SK-N-SH (cell line): Measurements from ENCODE around the gene JAML. TPM values are rescaled to one million over a fixed set of nuclear protein-coding genes. Genes with fewer than 3 reads are reported as not detected.

Source experiments
- CTCF ChIA-PET: fragments of 300-600, 350-600 bp; formaldehyde crosslinking; extraction: SDS; loops from one replicate; lab custom pipeline; 2021; lab: Yijun Ruan, JAX
- POLR2A ChIA-PET: fragments of 350-600 bp; sonication (Branson Sonifier 250); formaldehyde crosslinking; extraction: SDS; loops from one replicate; lab custom pipeline; 2020; ENCODE audit warnings: antibody characterized with exemption, inconsistent platforms; lab: Yijun Ruan, JAX
- DNase-seq: peaks from one replicate; pipeline ENCODE4 v3.0.0; 2012
- H2AFZ ChIP-seq: fragments of 200-600 bp; sonication (generic); 2 replicates; pipeline ENCODE4 v1.8.1; 2016; ENCODE audit warnings: antibody characterized with exemption, mild to moderate bottlenecking, low read depth
- H3F3A ChIP-seq: fragments of 200-600 bp; sonication (generic); replicated peaks from 2 replicates; pipeline ENCODE3; 2016; ENCODE audit warnings: antibody characterized with exemption, mild to moderate bottlenecking; ENCODE audit not compliant: insufficient read depth
- H3K27ac ChIP-seq, 2 experiments: fragments of 200-500 bp in 1 of 2; fragments of 200-600 bp in 1 of 2; sonication (Bioruptor generic) in 1 of 2; sonication (generic), shearing (Covaris generic) in 1 of 2; 2 replicates each; pipeline versions ENCODE4 v1.5.1 to v1.6.1; 2014 to 2016; ENCODE audit warnings: low read depth in 2 of 2, inconsistent platforms in 1 of 2, low read length in 1 of 2, mild to moderate bottlenecking in 1 of 2, mixed read lengths in 1 of 2
- H3K27me3 ChIP-seq: fragments of 200-600 bp; sonication (generic), shearing (Covaris generic); 2 replicates; pipeline ENCODE4 v1.6.1; 2016; ENCODE audit warnings: mixed run types; ENCODE audit not compliant: insufficient read depth
- H3K36me3 ChIP-seq, 2 experiments: fragments of 200-500 bp in 1 of 2; fragments of 200-600 bp in 1 of 2; sonication (Bioruptor generic) in 1 of 2; sonication (generic) in 1 of 2; replicated peaks in 1 of 2; 2 replicates each; pipeline versions ENCODE3 to v1.5.1; 2014 to 2016; ENCODE audit warnings: low read length in 1 of 2, mild to moderate bottlenecking in 1 of 2; ENCODE audit not compliant: insufficient read depth in 2 of 2, control insufficient read depth in 1 of 2
- H3K4me1 ChIP-seq, 2 experiments: fragments of 200-500 bp in 1 of 2; fragments of 200-600 bp in 1 of 2; sonication (Bioruptor generic) in 1 of 2; sonication (generic), shearing (Covaris generic) in 1 of 2; 2 replicates each; pipeline versions ENCODE4 v1.5.1 to v1.6.1; 2014 to 2016; ENCODE audit warnings: low read depth in 1 of 2, low read length in 1 of 2, mixed run types in 1 of 2; ENCODE audit not compliant: insufficient read depth in 2 of 2, control insufficient read depth in 1 of 2
- H3K4me2 ChIP-seq: fragments of 200-600 bp; sonication (generic), shearing (Covaris generic); 2 replicates; pipeline ENCODE4 v1.6.1; 2017; ENCODE audit warnings: mixed run types
- H3K4me3 ChIP-seq, 2 experiments: fragments of 200-500 bp in 1 of 2; fragments of 200-600 bp in 1 of 2; sonication (Bioruptor generic) in 1 of 2; sonication (generic), shearing (Covaris generic) in 1 of 2; 2 replicates each; pipeline versions ENCODE4 v1.5.1 to v1.8.1; 2014 to 2016; ENCODE audit warnings: low read depth in 2 of 2, inconsistent platforms in 1 of 2, low read length in 1 of 2, mild to moderate bottlenecking in 1 of 2, mixed read lengths in 1 of 2, moderate library complexity in 1 of 2
- H3K79me2 ChIP-seq: fragments of 200-600 bp; sonication (generic); 2 replicates; pipeline ENCODE4 v1.8.1; 2017; ENCODE audit warnings: mild to moderate bottlenecking; ENCODE audit not compliant: insufficient read depth
- H3K9ac ChIP-seq: fragments of 200-600 bp; sonication (generic); 2 replicates; pipeline ENCODE4 v1.6.1; 2017; ENCODE audit warnings: mixed run types
- H3K9me2 ChIP-seq: fragments of 200-600 bp; sonication (generic); 2 replicates; pipeline ENCODE4 v1.6.1; 2017; ENCODE audit warnings: mixed run types
- H3K9me3 ChIP-seq: fragments of 200-600 bp; sonication (generic); 2 replicates; pipeline ENCODE4 v1.6.1; 2017; ENCODE audit warnings: mixed run types, mild to moderate bottlenecking, moderate library complexity
- H4K20me1 ChIP-seq: fragments of 200-600 bp; sonication (generic); 2 replicates; pipeline ENCODE4 v1.6.1; 2017; ENCODE audit warnings: mild to moderate bottlenecking, mixed run types; ENCODE audit not compliant: insufficient read depth
- CTCF ChIP-seq: fragments of 200-600 bp; sonication (generic); IDR thresholded peaks from 2 replicates; pipeline ENCODE4 v1.6.1; 2017; ENCODE audit warnings: antibody characterized with exemption, mild to moderate bottlenecking, moderate library complexity
- EP300 ChIP-seq, 2 experiments: IDR thresholded peaks; 2 replicates each; pipeline versions ENCODE4 v1.4.0 to v1.6.1; 2012; ENCODE audit warnings: borderline replicate concordance in 1 of 2, low read depth in 1 of 2, low read length in 1 of 2
- FOXM1 ChIP-seq: IDR thresholded peaks from 2 replicates; pipeline ENCODE4 v1.4.0; 2012; ENCODE audit warnings: low read depth, mild to moderate bottlenecking
- GABPA ChIP-seq: IDR thresholded peaks from 2 replicates; pipeline ENCODE4 v1.4.0; 2012; ENCODE audit warnings: low read depth, mild to moderate bottlenecking
- JUND ChIP-seq: IDR thresholded peaks from 2 replicates; pipeline ENCODE4 v1.4.0; 2012
- MAX ChIP-seq: IDR thresholded peaks from 2 replicates; pipeline ENCODE4 v1.4.0; 2012; ENCODE audit warnings: low read depth
- NRF1 ChIP-seq: IDR thresholded peaks from 2 replicates; pipeline ENCODE4 v1.6.1; 2012; ENCODE audit warnings: low read depth, mild to moderate bottlenecking, low read length
- POLR2AphosphoS5 ChIP-seq: IDR thresholded peaks from 2 replicates; pipeline ENCODE4 v1.6.1; 2012; ENCODE audit warnings: low read depth, low read length
- RAD21 ChIP-seq: IDR thresholded peaks from 2 replicates; pipeline ENCODE4 v1.6.1; 2012; ENCODE audit warnings: mild to moderate bottlenecking, low read length
- RCOR1 ChIP-seq: fragments of 150-350 bp; IDR thresholded peaks from 2 replicates; pipeline ENCODE4 v1.6.1; 2017; ENCODE audit warnings: antibody characterized with exemption, low read length
- REST ChIP-seq: IDR thresholded peaks from 2 replicates; pipeline ENCODE4 v1.6.1; 2012; ENCODE audit warnings: mild to moderate bottlenecking, low read depth, low read length, moderate library complexity
- RXRA ChIP-seq: IDR thresholded peaks from 2 replicates; pipeline ENCODE4 v1.4.0; 2012; ENCODE audit warnings: low read depth, mild to moderate bottlenecking, borderline replicate concordance
- SIN3A ChIP-seq: IDR thresholded peaks from 2 replicates; pipeline ENCODE4 v1.6.1; 2012; ENCODE audit warnings: low read depth, mild to moderate bottlenecking, low read length, moderate library complexity, borderline replicate concordance
- SMC3 ChIP-seq: IDR thresholded peaks from 2 replicates; pipeline ENCODE4 v1.6.1; 2012; ENCODE audit warnings: low read depth, low read length, improper control_type of control experiment
- TAF1 ChIP-seq: IDR thresholded peaks from 2 replicates; pipeline ENCODE4 v1.6.1; 2012; ENCODE audit warnings: low read depth, mild to moderate bottlenecking, low read length, moderate library complexity, borderline replicate concordance
- USF1 ChIP-seq: IDR thresholded peaks from 2 replicates; pipeline ENCODE4 v1.4.0; 2012; ENCODE audit warnings: low read depth, borderline replicate concordance
- USF2 ChIP-seq: fragments of 150-350 bp; IDR thresholded peaks from 2 replicates; pipeline ENCODE4 v1.6.1; 2017; ENCODE audit warnings: antibody characterized with exemption, low read length, low read depth, borderline replicate concordance
- YY1 ChIP-seq: IDR thresholded peaks from 2 replicates; pipeline ENCODE4 v1.4.0; 2012; ENCODE audit warnings: low read depth, mild to moderate bottlenecking
- ZBTB33 ChIP-seq: IDR thresholded peaks from 2 replicates; pipeline ENCODE4 v1.4.0; 2012; ENCODE audit warnings: low read depth, borderline replicate concordance
- WGBS: methylation state at CpG from one replicate; pipeline ENCODE4 v1.1.6; 2017; ENCODE audit warnings: low lambda C conversion rate; 5-methylcytosine and 5-hydroxymethylcytosine counted together
- polyA plus RNA-seq, 3 experiments: library from polyadenylated mRNA; depleted of rRNA; stranded (reverse); fragments of >200 nt; gene quantifications; 2 replicates each; pipeline ENCODE4 v1.2.3, GENCODE V29; 2012

JAML gene
- polyA plus RNA-seq, 1 of the 3 experiments (the other 2 are of a cell fraction), result not detected

- TF ChIP-seq SMC3 (peak; percentile 86), CTCF (peak; percentile 92), USF1 (no peak), JUND (no peak), FOXM1 (no peak)
Measured at GRCh38 chr11:118198370-118198769, 26.4 kb downstream of the JAML start (continued).

GRCh38 chr11:118194835-118195627 lies 29.8 kb downstream of the JAML start:
- DNase-seq, result no peak
- no peak overlapping the region for H3K9ac ChIP-seq
- H3K4me1 ChIP-seq, result peaks cover 0 to 7% of the 10 kb centered on the region in 2 experiments; a peak in 1 of 4 replicates
- ChIA-PET POLR2A (no interaction called here), CTCF (interaction anchor here (3.1 kb wide), 1 partner anchor 24 kb away, joined by 9 read pairs; no protein-coding TSS in a partner anchor)
- H3K36me3 ChIP-seq, result no peaks in the 10 kb centered on the region
- no peaks in the 10 kb centered on the region for H3K9me2 ChIP-seq
- no peak overlapping the region for H3K4me2 ChIP-seq
- H3F3A ChIP-seq, result no peaks in the 10 kb centered on the region
- no peaks in the 10 kb centered on the region for H3K79me2 ChIP-seq
- H4K20me1 ChIP-seq, result no peaks in the 10 kb centered on the region
- H3K4me3 ChIP-seq, result no peak overlapping the region
- no peak overlapping the region for H2AFZ ChIP-seq
- TF ChIP-seq SIN3A (no peak), USF2 (no peak), USF1 (no peak), RAD21 (no peak), REST (no peak), RXRA (no peak), EP300 (IDR thresholded peaks at IDR 0.05; ENCODE audit: borderline replicate concordance in 1 of 2, low read depth in 1 of 2, low read length in 1 of 2) (no peak), ZBTB33 (no peak), POLR2AphosphoS5 (no peak), TAF1 (no peak), GABPA (no peak), MAX (no peak), RCOR1 (no peak), YY1 (no peak), NRF1 (no peak)
- TF ChIP-seq, all 33 proteins: peak for 0
- Histone ChIP-seq H3K27ac (no peak overlapping the region), H3K27me3 (peaks cover 29% of the 10 kb centered on the region; the same call in 1 of the 2 replicates), H3K9me3 (no peaks in the 10 kb centered on the region)
- 29% methylated on average over 10 of the region's 10 CpGs for WGBS
